Astrocyte of the spinal cord (primary cell): ENCODE results near the gene XPNPEP1.
"Not testable (repeated sequence)": the region's sequence is repeated elsewhere in the genome, so short reads cannot be mapped to it uniquely, and the experiment has no call there.

Experiments used
- DNase-seq: peaks from one replicate; pipeline ENCODE4 v3.0.0; 2011; ENCODE audit warnings: low read depth, low spot score
- H3K4me3 ChIP-seq: 2 replicates; pipeline ENCODE4 v1.5.1; 2011; ENCODE audit warnings: low read depth, mild to moderate bottlenecking, low read length, moderate library complexity
- in situ Hi-C: cut with HindIII; loops from 2 replicates; pipeline ENCODE4 v1.10.0; 2017; ENCODE audit warnings: low sequenced_read_pairs
- TF ChIP-seq, protein P1 (sequence below): IDR thresholded peaks from 2 replicates; pipeline ENCODE4 v1.5.1; 2012; ENCODE audit warnings: low read depth, mild to moderate bottlenecking, low read length, inconsistent platforms

The XPNPEP1 gene

GRCh38 chr10:109924967-109925620 lies 1.8 kb upstream of the XPNPEP1 start:
- no peak overlapping the region for H3K4me3 ChIP-seq
- DNase-seq = no peak
- in situ Hi-C loops = no loop called here
- TF ChIP-seq, protein P1, sequence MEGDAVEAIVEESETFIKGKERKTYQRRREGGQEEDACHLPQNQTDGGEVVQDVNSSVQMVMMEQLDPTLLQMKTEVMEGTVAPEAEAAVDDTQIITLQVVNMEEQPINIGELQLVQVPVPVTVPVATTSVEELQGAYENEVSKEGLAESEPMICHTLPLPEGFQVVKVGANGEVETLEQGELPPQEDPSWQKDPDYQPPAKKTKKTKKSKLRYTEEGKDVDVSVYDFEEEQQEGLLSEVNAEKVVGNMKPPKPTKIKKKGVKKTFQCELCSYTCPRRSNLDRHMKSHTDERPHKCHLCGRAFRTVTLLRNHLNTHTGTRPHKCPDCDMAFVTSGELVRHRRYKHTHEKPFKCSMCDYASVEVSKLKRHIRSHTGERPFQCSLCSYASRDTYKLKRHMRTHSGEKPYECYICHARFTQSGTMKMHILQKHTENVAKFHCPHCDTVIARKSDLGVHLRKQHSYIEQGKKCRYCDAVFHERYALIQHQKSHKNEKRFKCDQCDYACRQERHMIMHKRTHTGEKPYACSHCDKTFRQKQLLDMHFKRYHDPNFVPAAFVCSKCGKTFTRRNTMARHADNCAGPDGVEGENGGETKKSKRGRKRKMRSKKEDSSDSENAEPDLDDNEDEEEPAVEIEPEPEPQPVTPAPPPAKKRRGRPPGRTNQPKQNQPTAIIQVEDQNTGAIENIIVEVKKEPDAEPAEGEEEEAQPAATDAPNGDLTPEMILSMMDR = no peak

DNA sequence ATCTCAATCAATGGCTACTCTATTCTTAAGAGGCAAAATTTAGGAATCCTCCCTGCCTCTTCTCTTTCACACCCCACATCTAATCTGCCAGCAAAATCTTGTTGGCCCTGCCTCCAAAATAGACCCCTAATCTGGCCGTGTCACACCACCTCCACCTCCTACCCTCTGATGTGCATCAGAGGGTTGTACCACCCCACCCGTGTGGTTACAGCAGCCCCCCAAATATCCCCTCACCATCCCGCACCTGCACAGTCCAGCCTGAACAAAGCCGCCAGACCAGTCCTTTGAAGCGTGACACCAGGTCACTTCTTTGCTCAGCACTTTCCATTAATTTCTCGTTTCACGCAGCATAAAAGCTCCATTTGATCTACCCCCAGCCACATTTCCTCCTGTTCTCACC lies 776 bp upstream of the XPNPEP1 start:
- in situ Hi-C loops = no loop called here
- TF ChIP-seq, protein P1 = no peak
- no peak overlapping the region for H3K4me3 ChIP-seq
- no peak for DNase-seq

DNA sequence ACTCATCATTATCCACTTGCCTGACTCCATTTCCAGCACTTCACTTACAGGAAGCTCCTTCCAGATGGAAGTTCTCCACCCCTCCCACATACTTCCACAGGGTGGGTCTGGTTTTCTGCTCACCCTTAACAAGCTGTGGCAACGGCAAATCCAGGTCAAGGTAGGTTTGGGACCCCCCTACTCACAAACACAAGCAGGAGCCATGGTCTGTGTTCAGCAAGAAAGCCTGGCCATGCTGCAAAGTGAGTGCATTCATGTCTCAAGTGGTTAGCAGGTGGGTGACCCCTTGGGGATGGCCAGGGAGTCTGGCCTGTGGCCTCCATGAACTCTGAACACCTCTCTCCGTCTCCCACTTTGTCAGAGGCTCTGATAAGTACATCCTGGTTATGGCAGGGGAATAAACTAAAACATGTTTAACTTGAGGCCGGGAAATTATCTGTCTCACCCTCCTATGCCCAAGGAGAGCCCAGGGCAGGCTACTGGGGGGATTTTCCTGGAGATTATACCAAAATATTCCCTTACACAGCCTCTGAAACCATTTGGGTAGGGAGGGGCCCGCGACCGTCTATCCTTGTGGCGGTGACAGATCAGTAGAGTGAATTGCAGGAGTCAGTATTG lies 844 bp downstream of the XPNPEP1 start:
- DNase-seq = no peak
- in situ Hi-C loops = no loop called here
- peak overlapping the region; percentile 86 for H3K4me3 ChIP-seq
- TF ChIP-seq, protein P1 = no peak

- no peak for DNase-seq
- in situ Hi-C loops = no loop called here
- TF ChIP-seq, protein P1 = no peak
- H3K4me3 ChIP-seq = no peak overlapping the region
Measured at GRCh38 chr10:109920016-109920415, 3.3 kb downstream of the XPNPEP1 start.

DNA sequence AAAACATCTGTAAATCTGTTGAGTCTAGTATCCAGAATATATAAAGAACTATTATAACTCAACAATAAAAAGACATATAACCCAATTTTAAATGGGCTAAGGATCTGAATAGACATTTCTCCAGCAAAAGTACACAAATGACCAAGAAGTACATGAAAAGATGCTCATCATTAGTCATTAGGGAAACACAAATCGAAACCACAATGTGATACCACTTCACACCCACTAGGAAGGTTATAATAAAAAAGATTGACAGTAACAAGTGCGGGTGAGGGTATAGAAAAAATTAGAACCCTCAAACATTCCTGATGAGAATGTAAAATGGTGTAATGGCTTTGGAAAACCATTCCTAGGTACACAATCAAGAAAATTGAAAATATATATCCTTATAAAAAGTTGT lies 4.1 kb downstream of the XPNPEP1 start:
- no peak for DNase-seq
- no peak overlapping the region for H3K4me3 ChIP-seq
- in situ Hi-C loops = no loop called here
- TF ChIP-seq, protein P1 = no peak

- H3K4me3 ChIP-seq, in situ Hi-C loops, DNase-seq: not testable (repeated sequence)
Measured at GRCh38 chr10:109918707-109919106, 4.6 kb downstream of the XPNPEP1 start.

DNA sequence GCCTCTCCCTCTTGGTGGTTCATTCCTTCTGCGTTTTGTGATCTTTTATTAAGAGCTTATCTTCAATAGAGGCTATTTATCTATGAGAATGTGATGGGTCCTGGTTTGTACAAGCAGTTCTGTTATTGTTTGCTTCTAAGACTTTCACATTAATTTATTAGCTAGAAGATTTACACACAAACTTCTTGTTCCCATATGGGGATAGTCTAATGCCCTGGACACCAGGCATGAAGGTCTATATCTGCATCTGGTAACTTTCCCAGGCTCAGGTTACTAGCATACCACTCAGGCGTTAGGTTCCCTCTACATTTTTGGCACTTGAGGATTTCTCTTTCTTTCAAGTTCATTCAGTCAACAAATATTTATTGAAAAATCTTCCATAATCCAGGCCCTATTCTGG lies 7.7 kb downstream of the XPNPEP1 start:
- no peak for DNase-seq
- TF ChIP-seq, protein P1 = no peak
- in situ Hi-C loops = no loop called here
- no peak overlapping the region for H3K4me3 ChIP-seq
